Left lung (tissue), 10 donors: ENCODE data around the gene FSHR. TPM values are rescaled to one million over a fixed set of nuclear protein-coding genes. Genes with fewer than 3 reads are reported as not detected.

Experiments used
- ATAC-seq: fragments of 200-7000 bp; cut with Tn5 transposase; one replicate; pipeline ENCODE4 v1.9.1; 2020; ENCODE audit warnings: moderate library complexity
- DNase-seq, 4 donors: peaks; one replicate each; pipeline ENCODE4 v3.0.0-alpha.2; 2013 to 2020
- H3K27ac ChIP-seq, 2 donors: fragments of 200-600 bp; sonication (generic) in 1 of 2; one replicate each; pipeline versions ENCODE4 v1.5.0 to v1.8.0; 2020 to 2021
- H3K27me3 ChIP-seq, 2 donors: fragments of 200-600 bp; sonication (generic) in 1 of 2; one replicate each; pipeline versions ENCODE4 v1.5.0 to v1.8.0; 2020 to 2021
- H3K36me3 ChIP-seq, 2 donors: fragments of 200-600 bp; sonication (generic) in 1 of 2; one replicate each; pipeline versions ENCODE4 v1.5.0 to v1.8.0; 2020 to 2021
- H3K4me1 ChIP-seq, 2 donors: fragments of 200-600 bp; one replicate each; pipeline ENCODE4 v1.8.0; 2021
- H3K4me3 ChIP-seq, 2 donors: fragments of 200-600 bp; sonication (generic) in 1 of 2; one replicate each; pipeline versions ENCODE4 v1.5.0 to v1.8.0; 2020 to 2021; ENCODE audit warnings: mild to moderate bottlenecking in 1 of 2
- H3K9me3 ChIP-seq, 2 donors: fragments of 200-600 bp; sonication (generic) in 1 of 2; one replicate each; pipeline versions ENCODE4 v1.5.0 to v1.8.0; 2020 to 2021
- CTCF ChIP-seq, 2 donors: fragments of 200-600 bp; sonication (generic) in 1 of 2; IDR thresholded peaks; one replicate each; pipeline versions ENCODE4 v1.5.0 to v1.8.0; 2021; ENCODE audit warnings: antibody characterized with exemption in 2 of 2
- intact Hi-C, 2 donors: fragments of 100-400 bp; cut with DNase I; formaldehyde crosslinking; loops; one replicate each; pipeline versions ENCODE4 v1.11.2 to v1.14.2; 2022
- polyA plus RNA-seq, 6 donors: library from polyadenylated mRNA; unstranded; fragments of 120-200 nt; gene quantifications; one replicate each; pipeline ENCODE4 v1.2.1, GENCODE V29; 2013; ENCODE audit not compliant: insufficient read length in 6 of 6
- total RNA-seq, 2 donors: library from RNA; stranded (reverse); fragmentation: NEBNext Ultra II Directional; extraction: Animal tissue kit (Norgen Biotek cat#: 25700); gene quantifications; one replicate each; pipeline ENCODE4 v1.2.1, GENCODE V29; 2021
- donor health status: DM: no; HTN: yes; CAD: no.
- donor health status: DM: no; HTN: no; CAD: no.

FSHR gene
- total and polyA plus RNA-seq, 8 donors: 0.36 TPM; not detected in 7

DNA sequence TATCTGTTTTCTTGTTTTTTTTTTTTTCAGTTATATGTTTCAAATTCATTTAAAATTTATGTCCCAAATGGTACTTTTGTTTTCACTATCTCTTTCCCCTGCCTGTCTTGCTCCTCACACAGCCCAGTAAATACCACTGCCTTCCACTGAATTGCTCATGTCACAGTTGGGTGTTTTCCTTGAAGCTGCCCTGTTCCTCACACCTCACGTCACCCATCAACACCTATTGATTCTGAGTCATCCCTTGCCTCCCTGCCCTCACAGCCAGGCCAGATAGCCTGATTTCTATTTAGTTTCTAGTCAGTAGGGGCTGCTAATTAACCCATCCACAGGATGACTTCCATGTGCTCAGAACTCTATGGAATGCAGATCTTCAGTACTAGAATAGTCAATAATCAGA is 25.3 kb downstream of the FSHR start:
- Histone ChIP-seq H3K27me3 (no peaks in the 10 kb centered on the region), H3K27ac (no peak overlapping the region), H3K9me3 (peaks cover 0 to 28% of the 10 kb centered on the region in 2 donors), H3K36me3 (no peaks in the 10 kb centered on the region), H3K4me1 (no peaks in the 10 kb centered on the region), H3K4me3 (no peak overlapping the region)
- ATAC-seq (no peak), DNase-seq (no peak)
- intact Hi-C loops: no loop called here
- TF ChIP-seq CTCF (IDR thresholded peaks at IDR 0.05): no peak

- H3K4me1 ChIP-seq: no peaks in the 10 kb centered on the region
- H3K4me3 ChIP-seq: no peak overlapping the region
- DNase-seq: no peak
- H3K27me3 ChIP-seq: no peaks in the 10 kb centered on the region
- no peaks in the 10 kb centered on the region for H3K9me3 ChIP-seq
- no peaks in the 10 kb centered on the region for H3K36me3 ChIP-seq
- intact Hi-C loops: no loop called here
- ATAC-seq: no peak
- H3K27ac ChIP-seq: no peak overlapping the region
- no peak for TF ChIP-seq CTCF (IDR thresholded peaks at IDR 0.05)
Measured at GRCh38 chr2:49123600-49123999, 30.7 kb downstream of the FSHR start.

DNA sequence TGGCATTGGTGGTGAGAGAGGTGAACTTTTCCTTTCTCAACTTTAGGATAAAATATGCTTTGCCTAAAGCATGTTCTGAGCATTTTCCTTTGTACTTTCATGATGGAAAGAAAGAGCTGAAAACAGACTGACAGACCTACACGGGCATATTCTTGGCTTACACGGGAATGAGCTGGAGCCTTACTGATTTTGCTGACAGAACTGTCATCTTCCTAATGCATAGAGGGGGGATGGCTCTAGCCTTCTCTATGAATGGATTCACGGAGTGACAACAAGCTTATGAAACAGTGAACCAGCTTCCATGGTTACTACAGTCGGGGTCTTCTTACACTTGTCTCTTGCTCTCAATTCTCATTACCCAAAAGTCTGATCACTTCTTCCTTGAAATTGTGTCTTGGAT is 32.2 kb downstream of the FSHR start:
- intact Hi-C loops: no loop called here
- no peaks in the 10 kb centered on the region for H3K27me3 ChIP-seq
- no peak for ATAC-seq
- H3K9me3 ChIP-seq: no peaks in the 10 kb centered on the region
- no peak for TF ChIP-seq CTCF (IDR thresholded peaks at IDR 0.05)
- no peak overlapping the region for H3K4me3 ChIP-seq
- H3K27ac ChIP-seq: no peak overlapping the region
- no peaks in the 10 kb centered on the region for H3K36me3 ChIP-seq
- H3K4me1 ChIP-seq: no peaks in the 10 kb centered on the region
- DNase-seq: no peak

- H3K4me3 ChIP-seq: no peak overlapping the region
- H3K27me3 ChIP-seq: no peaks in the 10 kb centered on the region
- no peaks in the 10 kb centered on the region for H3K9me3 ChIP-seq
- intact Hi-C loops: no loop called here
- ATAC-seq (no peak), DNase-seq (no peak)
- no peaks in the 10 kb centered on the region for H3K4me1 ChIP-seq
- no peaks in the 10 kb centered on the region for H3K36me3 ChIP-seq
- H3K27ac ChIP-seq: no peak overlapping the region
- no peak for TF ChIP-seq CTCF (IDR thresholded peaks at IDR 0.05)
Measured at GRCh38 chr2:49113046-49113445, 41.3 kb downstream of the FSHR start.

- intact Hi-C loops: no loop called here
- H3K36me3 ChIP-seq: no peaks in the 10 kb centered on the region
- ATAC-seq (no peak), DNase-seq (no peak)
- no peaks in the 10 kb centered on the region for H3K4me1 ChIP-seq
- H3K27me3 ChIP-seq: no peaks in the 10 kb centered on the region
- no peak for TF ChIP-seq CTCF (IDR thresholded peaks at IDR 0.05)
- no peaks in the 10 kb centered on the region for H3K9me3 ChIP-seq
- no peak overlapping the region for H3K4me3 ChIP-seq
- no peak overlapping the region for H3K27ac ChIP-seq
Measured at GRCh38 chr2:49111456-49111855, 42.9 kb downstream of the FSHR start.
